ENCODE results near the gene UNC13C.

DNA sequence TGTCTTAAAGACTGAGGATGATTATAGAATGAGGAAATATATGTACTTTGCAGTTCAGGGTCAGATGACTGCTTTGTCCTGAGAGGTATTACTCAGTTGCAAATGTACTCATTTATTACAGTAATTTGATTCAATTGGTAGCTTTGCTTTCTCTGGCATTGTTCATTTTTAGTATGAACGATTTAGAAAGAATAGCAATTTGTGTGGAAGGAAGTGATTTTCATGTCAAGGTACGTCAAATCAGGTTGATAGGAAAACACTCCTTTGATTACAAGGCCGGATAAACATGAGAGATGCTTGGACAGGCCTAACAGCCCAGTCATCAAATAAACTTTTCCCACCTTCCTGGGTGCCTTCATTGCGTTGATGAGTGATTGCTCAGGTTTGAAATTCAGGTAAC is 53.8 kb downstream of the UNC13C start:
- no peak for TF ChIP-seq EZH2 (IDR thresholded peaks at IDR 0.05; ENCODE audit: insufficient read depth, poor library complexity, severe bottlenecking)
- TF ChIP-seq EZH2phosphoT487 (IDR thresholded peaks at IDR 0.05; ENCODE audit: insufficient read depth, low read depth) = no peak
